Vagina (tissue), 2 donors: ENCODE results near the gene COX10. TPM values are rescaled to one million over a fixed set of nuclear protein-coding genes. Genes with fewer than 3 reads are reported as not detected.

Experiments
- DNase-seq, 2 donors: peaks; one replicate each; pipeline ENCODE4 v3.0.0-alpha.2; 2017; ENCODE audit errors: extremely low spot score in 2 of 2
- H3K27ac ChIP-seq: fragments of 200-600 bp; sonication (generic); one replicate; pipeline ENCODE4 v1.5.1; 2019
- H3K27me3 ChIP-seq: fragments of 200-600 bp; sonication (generic); one replicate; pipeline ENCODE4 v1.5.1; 2019
- H3K36me3 ChIP-seq, 2 donors: fragments of 200-600 bp; sonication (generic); one replicate each; pipeline ENCODE4 v1.5.1; 2017 to 2019
- H3K4me1 ChIP-seq: fragments of 200-600 bp; sonication (generic); one replicate; pipeline ENCODE4 v1.5.1; 2019
- H3K4me3 ChIP-seq, 2 donors: fragments of 200-600 bp; sonication (generic); 1 replicate in 1 of 2; 2 replicates in 1 of 2; pipeline ENCODE4 v1.5.1; 2016 to 2019
- H3K9me3 ChIP-seq: fragments of 200-600 bp; sonication (generic); one replicate; pipeline ENCODE4 v1.5.1; 2019
- CTCF ChIP-seq, 3 experiments: fragments of 450-650 bp in 2 of 3; fragments of 200-600 bp in 1 of 3; sonication (generic) in 1 of 3; IDR thresholded peaks; one replicate each; pipeline ENCODE4 v1.5.1; 2017 to 2019; ENCODE audit warnings: antibody characterized with exemption in 3 of 3, mild to moderate bottlenecking in 2 of 3, moderate library complexity in 2 of 3
- POLR2A ChIP-seq, 2 donors: fragments of 450-650 bp; IDR thresholded peaks; one replicate each; pipeline ENCODE4 v1.6.1; 2017; ENCODE audit warnings: antibody characterized with exemption in 2 of 2, mild to moderate bottlenecking in 2 of 2, moderate library complexity in 2 of 2
- POLR2AphosphoS5 ChIP-seq, 2 donors: sonication (generic); formaldehyde crosslinking; IDR thresholded peaks; one replicate each; pipeline ENCODE4 v1.9.0; 2017; ENCODE audit warnings: antibody characterized with exemption in 2 of 2, mild to moderate bottlenecking in 2 of 2, low read depth in 1 of 2; ENCODE audit not compliant: insufficient read depth in 1 of 2
- intact Hi-C: fragments of 100-400 bp; cut with DNase I; formaldehyde crosslinking; loops from one replicate; pipeline ENCODE4 v1.15.1; 2023
- total RNA-seq: library from RNA; depleted of rRNA; stranded (reverse); fragments of >200 nt; gene quantifications from one replicate; pipeline ENCODE4 v1.2.3, GENCODE V29; 2016

The COX10 gene
- total RNA-seq, 1 donor from 2014 or later, result 27.5 TPM

- H3K36me3 ChIP-seq, result no peaks in the 10 kb centered on the region
- no peak for TF ChIP-seq POLR2AphosphoS5 (IDR thresholded peaks at IDR 0.05; ENCODE audit: insufficient read depth in 1 of 2, low read depth in 1 of 2)
- TF ChIP-seq POLR2A (IDR thresholded peaks at IDR 0.05), result no peak
- no peak for TF ChIP-seq CTCF (IDR thresholded peaks at IDR 0.05)
- H3K27me3 ChIP-seq, result no peaks in the 10 kb centered on the region
- no peak overlapping the region for H3K4me3 ChIP-seq
- H3K27ac ChIP-seq, result no peak overlapping the region
- no peak for DNase-seq
- intact Hi-C loops, result no loop called here
- H3K4me1 ChIP-seq, result no peaks in the 10 kb centered on the region
- H3K9me3 ChIP-seq, result no peaks in the 10 kb centered on the region
Measured at GRCh38 chr17:14153374-14153773, 84.1 kb downstream of the COX10 start.

- TF ChIP-seq POLR2A (IDR thresholded peaks at IDR 0.05), result no peak
- no peak for TF ChIP-seq POLR2AphosphoS5 (IDR thresholded peaks at IDR 0.05; ENCODE audit: insufficient read depth in 1 of 2, low read depth in 1 of 2)
- TF ChIP-seq CTCF (IDR thresholded peaks at IDR 0.05), result no peak
- Histone ChIP-seq H3K36me3 (no peaks in the 10 kb centered on the region), H3K4me1 (no peaks in the 10 kb centered on the region), H3K4me3 (no peak overlapping the region), H3K27me3 (no peaks in the 10 kb centered on the region), H3K27ac (no peak overlapping the region), H3K9me3 (no peaks in the 10 kb centered on the region)
- no peak for DNase-seq
- intact Hi-C loops, result no loop called here
Measured at GRCh38 chr17:14156689-14157088, 87.4 kb downstream of the COX10 start.

- intact Hi-C loops, result no loop called here
- Histone ChIP-seq H3K9me3 (no peaks in the 10 kb centered on the region), H3K4me3 (no peak overlapping the region), H3K27ac (no peak overlapping the region), H3K27me3 (no peaks in the 10 kb centered on the region), H3K36me3 (no peaks in the 10 kb centered on the region), H3K4me1 (no peaks in the 10 kb centered on the region)
- TF ChIP-seq CTCF (IDR thresholded peaks at IDR 0.05), result no peak
- TF ChIP-seq POLR2A (IDR thresholded peaks at IDR 0.05), result no peak
- TF ChIP-seq POLR2AphosphoS5 (IDR thresholded peaks at IDR 0.05; ENCODE audit: insufficient read depth in 1 of 2, low read depth in 1 of 2), result no peak
- DNase-seq, result no peak
Measured at GRCh38 chr17:14157822-14158221, 88.5 kb downstream of the COX10 start.

GRCh38 chr17:14158707-14159106 lies 89.4 kb downstream of the COX10 start:
- TF ChIP-seq CTCF (IDR thresholded peaks at IDR 0.05) (no peak), POLR2AphosphoS5 (IDR thresholded peaks at IDR 0.05; ENCODE audit: insufficient read depth in 1 of 2, low read depth in 1 of 2) (no peak), POLR2A (IDR thresholded peaks at IDR 0.05) (no peak)
- H3K4me1 ChIP-seq, result no peaks in the 10 kb centered on the region
- intact Hi-C loops, result no loop called here
- no peak overlapping the region for H3K4me3 ChIP-seq
- no peaks in the 10 kb centered on the region for H3K9me3 ChIP-seq
- no peak overlapping the region for H3K27ac ChIP-seq
- no peak for DNase-seq
- no peaks in the 10 kb centered on the region for H3K27me3 ChIP-seq
- H3K36me3 ChIP-seq, result no peaks in the 10 kb centered on the region

- no peak for DNase-seq
- TF ChIP-seq CTCF (IDR thresholded peaks at IDR 0.05), result no peak
- no peak for TF ChIP-seq POLR2A (IDR thresholded peaks at IDR 0.05)
- TF ChIP-seq POLR2AphosphoS5 (IDR thresholded peaks at IDR 0.05; ENCODE audit: insufficient read depth in 1 of 2, low read depth in 1 of 2), result no peak
- Histone ChIP-seq H3K4me1 (no peaks in the 10 kb centered on the region), H3K27me3 (no peaks in the 10 kb centered on the region), H3K4me3 (no peak overlapping the region), H3K27ac (no peak overlapping the region), H3K9me3 (no peaks in the 10 kb centered on the region), H3K36me3 (no peaks in the 10 kb centered on the region)
- intact Hi-C loops, result no loop called here
Measured at GRCh38 chr17:14161419-14161818, 92.1 kb downstream of the COX10 start.
